Testis (tissue), 2 donors: ENCODE data around the gene ERMARD.

ENCODE experiments used
- POLR2A ChIP-seq: fragments of 450-650 bp; IDR thresholded peaks from one replicate; pipeline ENCODE4 v1.6.1; 2017; ENCODE audit warnings: antibody characterized with exemption, mild to moderate bottlenecking, moderate library complexity
- TF ChIP-seq, protein P1 (sequence below), 3 experiments: fragments of 450-650 bp in 2 of 3; fragments of 200-600 bp in 1 of 3; sonication (generic) in 1 of 3; IDR thresholded peaks; one replicate each; pipeline ENCODE4 v1.5.1; 2016 to 2019; ENCODE audit warnings: antibody characterized with exemption in 3 of 3, mild to moderate bottlenecking in 2 of 3, moderate library complexity in 1 of 3

DNA sequence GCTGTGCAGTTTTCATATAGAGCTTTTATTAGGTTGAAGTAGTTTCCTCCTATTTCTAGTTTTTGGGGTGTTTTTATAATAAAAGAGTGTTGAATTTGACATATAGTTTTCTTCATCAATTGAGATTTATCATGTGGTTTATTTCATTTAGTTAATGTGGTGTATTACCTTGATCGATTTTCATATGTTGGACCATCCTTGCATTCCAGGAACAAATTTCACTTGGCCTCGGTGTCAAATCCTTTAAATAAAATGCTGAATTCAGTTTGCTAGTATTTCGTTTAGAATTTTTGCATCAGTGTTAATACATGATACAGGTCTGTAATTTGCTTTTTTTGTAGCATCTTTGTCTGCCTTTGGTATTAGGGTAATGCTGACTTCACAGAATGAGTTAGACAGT lies 6.0 kb upstream of the ERMARD start:
- TF ChIP-seq, protein P1, sequence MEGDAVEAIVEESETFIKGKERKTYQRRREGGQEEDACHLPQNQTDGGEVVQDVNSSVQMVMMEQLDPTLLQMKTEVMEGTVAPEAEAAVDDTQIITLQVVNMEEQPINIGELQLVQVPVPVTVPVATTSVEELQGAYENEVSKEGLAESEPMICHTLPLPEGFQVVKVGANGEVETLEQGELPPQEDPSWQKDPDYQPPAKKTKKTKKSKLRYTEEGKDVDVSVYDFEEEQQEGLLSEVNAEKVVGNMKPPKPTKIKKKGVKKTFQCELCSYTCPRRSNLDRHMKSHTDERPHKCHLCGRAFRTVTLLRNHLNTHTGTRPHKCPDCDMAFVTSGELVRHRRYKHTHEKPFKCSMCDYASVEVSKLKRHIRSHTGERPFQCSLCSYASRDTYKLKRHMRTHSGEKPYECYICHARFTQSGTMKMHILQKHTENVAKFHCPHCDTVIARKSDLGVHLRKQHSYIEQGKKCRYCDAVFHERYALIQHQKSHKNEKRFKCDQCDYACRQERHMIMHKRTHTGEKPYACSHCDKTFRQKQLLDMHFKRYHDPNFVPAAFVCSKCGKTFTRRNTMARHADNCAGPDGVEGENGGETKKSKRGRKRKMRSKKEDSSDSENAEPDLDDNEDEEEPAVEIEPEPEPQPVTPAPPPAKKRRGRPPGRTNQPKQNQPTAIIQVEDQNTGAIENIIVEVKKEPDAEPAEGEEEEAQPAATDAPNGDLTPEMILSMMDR (IDR thresholded peaks at IDR 0.05): no peak
- TF ChIP-seq POLR2A: no peak
